Kidney glomerular epithelial cell (primary cell): ENCODE results near the gene KIF18A.
A peak's percentile ranks its signal among the peaks of the same experiment; 100 is the strongest.
"Not testable (repeated sequence)": the region's sequence is repeated elsewhere in the genome, so short reads cannot be mapped to it uniquely, and the experiment has no call there.

Source experiments
- DNase-seq: peaks from one replicate; lab custom pipeline; 2025; lab: John Stamatoyannopoulos, UW

Gene KIF18A

DNA sequence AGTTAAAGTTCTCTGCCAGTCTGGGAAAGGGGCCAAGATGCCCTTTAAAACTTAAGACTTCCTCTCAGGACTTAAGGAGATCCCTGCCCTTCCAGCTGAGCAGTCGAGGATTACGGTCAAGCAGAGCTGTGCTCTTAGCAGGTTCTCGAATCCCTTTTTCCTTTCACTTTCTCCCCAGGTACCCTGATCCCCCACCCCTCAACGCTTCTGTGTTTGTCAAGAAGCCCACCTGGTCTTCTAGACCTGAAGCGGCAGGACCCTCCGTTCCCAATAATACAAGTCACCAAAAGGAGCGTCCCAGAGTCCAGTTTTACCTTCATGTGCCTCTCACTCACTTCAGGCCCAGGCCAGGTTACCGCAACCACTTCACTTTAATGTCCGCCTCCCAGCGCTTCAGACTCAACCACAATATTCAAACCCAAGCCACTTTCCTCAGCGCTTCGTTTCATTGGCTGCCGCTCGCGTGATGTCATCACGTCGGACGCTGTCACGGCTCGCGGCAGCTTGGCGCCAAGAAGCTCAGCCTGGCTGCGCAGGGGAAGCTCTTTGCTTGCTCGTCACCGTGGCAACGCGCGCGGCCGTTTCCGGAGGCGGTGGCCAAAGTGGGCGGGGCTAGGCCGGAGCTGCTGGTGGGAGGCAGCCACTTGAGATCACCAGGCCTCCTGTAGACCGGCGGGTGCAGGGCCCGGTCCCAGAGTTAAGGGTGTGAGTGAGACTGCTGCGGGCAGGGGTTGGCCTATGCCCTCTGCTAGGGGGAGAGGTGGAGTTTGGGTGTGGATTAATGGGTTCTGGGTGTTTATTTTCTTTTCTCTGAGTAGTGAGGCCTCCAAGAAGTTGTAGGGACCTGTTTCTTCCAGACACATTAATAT is at the start of gene KIF18A, which contains the start of gene METTL15:
Gene KIF18A, minus strand, starts transcription at position 407 of the 869 bp plus-strand sequence. CDS start 10,209 bp downstream, outside the sequence.
Gene METTL15, plus strand, starts transcription at position 639 of the 869 bp plus-strand sequence. CDS start 4,947 bp downstream, outside the sequence.
- DNase-seq: peak; percentile 96

GRCh38 chr11:28153586-28153985 is 45.6 kb upstream of the KIF18A start:
- DNase-seq: no peak

DNA sequence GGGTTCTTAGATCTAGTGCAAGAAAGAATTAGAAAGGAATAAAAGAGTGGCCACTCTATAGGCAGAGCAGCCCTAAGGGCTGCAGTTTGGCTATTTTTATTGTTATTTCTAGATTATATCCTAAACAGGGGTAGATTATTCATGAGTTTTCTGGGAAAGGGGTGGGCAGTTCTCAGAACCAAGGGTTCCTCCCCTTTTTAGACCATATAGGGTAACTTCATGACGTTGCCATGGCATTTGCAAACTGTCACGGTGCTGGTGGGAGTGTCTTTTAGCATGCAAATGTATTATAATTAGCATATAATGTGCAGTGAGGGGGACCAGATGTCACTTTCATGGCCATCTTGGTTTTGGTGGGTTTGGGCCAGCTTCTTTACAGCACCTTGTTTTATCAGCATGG is 44.8 kb upstream of the KIF18A start:
- DNase-seq: no peak

DNA sequence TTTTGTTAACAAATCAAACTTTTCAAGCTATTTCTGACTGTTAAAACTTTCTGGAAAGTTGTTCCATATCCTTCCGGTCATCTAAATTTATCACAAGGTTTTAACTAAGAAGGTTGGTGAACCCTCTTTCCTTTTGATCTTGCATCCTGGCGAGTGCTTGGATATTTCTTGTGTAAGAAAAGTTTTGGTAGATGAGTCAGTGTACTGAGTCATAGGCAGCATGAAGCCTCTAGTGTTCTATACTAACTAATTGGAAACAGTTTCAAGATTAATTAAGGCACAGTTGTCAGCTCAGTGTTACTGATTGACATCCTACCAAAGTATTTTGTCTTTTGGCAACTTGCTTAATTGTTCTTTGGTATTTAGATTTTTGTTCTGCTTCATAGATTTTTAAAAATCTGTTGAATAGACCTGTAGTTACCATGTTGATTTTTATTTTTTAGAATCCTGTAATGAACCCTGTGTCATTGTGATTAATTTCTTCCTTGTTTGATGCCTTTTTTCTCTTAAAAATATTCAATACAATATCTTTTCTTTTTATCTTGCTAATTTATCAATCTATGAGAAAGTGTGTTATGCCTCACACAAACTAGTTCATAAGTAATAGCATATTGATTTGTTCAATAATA is 38.3 kb upstream of the KIF18A start:
- peak; percentile 83 for DNase-seq

- peak; percentile 11 for DNase-seq
Observed at GRCh38 chr11:28144808-28145207, 36.9 kb upstream of the KIF18A start.

- DNase-seq: no peak
Observed at GRCh38 chr11:28142724-28143123, 34.8 kb upstream of the KIF18A start.

GRCh38 chr11:28140689-28141455 is 32.9 kb upstream of the KIF18A start:
- no peak for DNase-seq

- DNase-seq: no peak
Observed at GRCh38 chr11:28139841-28140415, 32.0 kb upstream of the KIF18A start.

- DNase-seq: no peak
Observed at GRCh38 chr11:28137832-28138231, 29.9 kb upstream of the KIF18A start.

DNA sequence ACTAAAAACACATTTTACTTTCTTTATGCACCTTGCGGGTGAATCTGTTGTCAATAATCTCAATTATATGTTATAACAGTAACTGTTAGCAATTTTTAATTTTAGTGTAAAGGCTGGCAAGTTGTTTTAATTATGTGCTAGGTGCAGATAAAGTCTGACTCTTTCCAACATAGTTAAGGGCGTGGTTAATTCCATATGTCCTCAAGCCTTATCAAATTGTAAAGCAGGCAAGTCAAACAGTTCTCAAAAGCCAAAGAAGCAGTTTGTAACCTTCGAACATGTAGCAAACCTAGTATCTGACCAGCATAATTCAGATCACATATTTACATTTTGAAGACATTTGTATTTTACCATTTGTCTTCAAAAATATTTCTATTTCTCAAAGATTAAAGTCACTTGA is 29.4 kb upstream of the KIF18A start:
- no peak for DNase-seq

DNA sequence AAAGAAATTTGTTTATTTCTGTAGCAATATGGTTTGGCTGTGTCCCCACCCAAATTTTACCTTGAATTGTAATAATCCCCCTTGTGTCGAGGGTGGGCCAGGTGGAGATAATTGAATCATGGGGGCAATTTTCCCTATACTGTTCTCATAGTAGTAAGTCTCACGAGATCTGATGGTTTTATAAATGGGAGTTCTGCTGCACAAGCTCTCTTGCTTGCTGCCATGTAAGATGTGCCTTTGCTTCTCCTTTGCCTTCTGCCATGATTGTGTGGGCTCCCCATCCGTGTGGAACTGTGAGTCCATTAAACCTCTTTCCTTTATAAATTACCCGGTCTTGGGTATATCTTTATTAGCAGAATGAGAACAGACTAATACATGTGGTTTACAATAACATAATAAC is 28.2 kb upstream of the KIF18A start:
- not testable (repeated sequence) for DNase-seq

DNA sequence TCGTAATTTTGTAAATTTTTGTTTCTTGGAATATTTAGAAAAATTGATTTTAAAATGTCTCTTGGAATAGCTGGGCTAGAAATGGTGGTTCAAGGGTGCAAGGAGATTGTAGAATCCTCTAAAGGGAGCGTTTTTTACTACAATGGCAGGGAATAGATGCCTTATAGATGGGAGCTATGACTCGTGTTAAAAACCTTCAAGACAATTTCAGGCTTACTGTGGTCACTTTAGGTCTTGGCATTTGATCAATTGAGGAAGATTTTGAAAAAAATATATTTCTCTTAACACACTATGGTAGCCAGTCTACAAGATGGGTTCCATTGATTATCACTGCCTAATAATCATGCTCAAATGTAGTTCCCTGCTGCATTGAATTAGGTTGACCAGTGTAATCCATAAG is 25.2 kb upstream of the KIF18A start:
- no peak for DNase-seq

DNA sequence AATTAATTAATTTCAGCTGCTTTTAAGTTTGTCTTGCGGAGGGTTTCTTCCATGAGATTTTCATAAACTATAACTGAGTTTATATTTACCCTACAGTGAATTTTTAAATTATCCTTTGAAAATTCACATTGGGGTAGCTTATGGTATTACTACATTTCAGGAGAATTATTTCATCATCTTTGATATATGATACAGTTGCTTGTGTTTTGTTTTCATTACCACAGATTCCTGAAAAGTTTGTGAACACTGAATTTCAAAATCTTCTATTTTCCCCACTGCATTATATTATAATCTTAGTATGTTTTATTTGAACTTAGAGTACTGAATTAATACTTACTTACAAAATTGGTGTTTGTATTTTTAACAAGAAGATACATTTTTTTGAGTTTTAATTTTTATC is 24.6 kb upstream of the KIF18A start:
- DNase-seq: no peak

GRCh38 chr11:28123151-28123581 is 15.2 kb upstream of the KIF18A start:
- DNase-seq: no peak

DNA sequence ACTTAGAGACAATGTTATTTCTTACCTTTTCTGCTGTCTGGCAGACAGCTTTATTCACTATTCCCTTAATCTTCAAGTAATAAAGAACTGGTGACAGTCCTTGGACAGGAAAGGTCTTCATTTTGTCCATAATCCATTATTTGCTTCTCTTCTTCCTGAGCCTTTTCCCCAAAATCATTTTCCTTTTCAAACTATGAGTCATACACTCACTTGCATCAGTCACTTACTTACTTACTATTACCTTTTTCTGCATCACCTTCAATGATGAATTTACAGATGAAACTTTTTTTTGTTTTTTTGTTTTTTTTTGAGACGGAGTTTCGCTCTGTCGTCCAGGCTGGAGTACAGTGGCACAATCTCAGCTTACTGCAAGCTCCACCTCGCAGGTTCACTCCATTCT is 9.8 kb upstream of the KIF18A start:
- DNase-seq: no peak

- no peak for DNase-seq
Observed at GRCh38 chr11:28114731-28115130, 6.8 kb upstream of the KIF18A start.

- no peak for DNase-seq
Observed at GRCh38 chr11:28114116-28114515, 6.2 kb upstream of the KIF18A start.

DNA sequence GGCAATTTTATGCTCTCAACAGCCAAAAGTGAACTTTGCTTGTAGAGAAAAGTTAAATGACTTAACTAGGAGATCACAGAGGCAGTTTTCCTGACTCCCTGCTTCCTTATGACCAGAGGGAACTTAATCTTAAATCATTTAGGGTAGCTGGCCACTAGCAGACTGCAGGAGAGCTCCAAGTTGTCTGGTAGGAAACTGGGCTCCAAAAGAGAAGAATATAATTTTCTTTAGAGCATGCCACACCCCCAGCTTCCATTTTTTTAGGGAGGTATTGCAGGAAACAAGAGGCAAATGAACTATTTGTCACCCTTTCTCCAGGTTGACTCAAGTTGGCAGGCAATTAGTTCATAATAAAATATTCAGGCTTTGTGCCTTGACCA is 2.9 kb upstream of the KIF18A start:
- no peak for DNase-seq

- DNase-seq: peak; percentile 72
Observed at GRCh38 chr11:28110108-28110820, 2.3 kb upstream of the KIF18A start.

DNA sequence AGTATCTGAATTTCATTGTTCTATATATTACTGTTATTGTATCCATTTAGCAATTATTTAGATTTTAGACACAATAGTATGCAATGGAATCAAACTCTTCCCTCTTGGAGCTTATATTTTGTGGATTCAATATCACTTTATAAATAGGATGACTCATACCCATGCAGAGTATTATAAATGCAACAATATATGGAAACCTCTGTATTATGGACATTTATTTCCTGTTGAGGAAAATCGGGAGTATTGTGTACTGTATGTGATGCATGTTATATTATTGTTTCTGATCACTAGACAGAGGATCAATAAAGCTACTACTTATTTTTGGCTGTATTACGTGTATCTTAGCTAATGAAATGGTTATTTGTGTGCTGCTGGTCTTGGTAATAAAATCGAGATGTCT is 1.0 kb upstream of the KIF18A start:
- DNase-seq: no peak

- DNase-seq: peak; percentile 74
Observed at GRCh38 chr11:28107191-28107749, 686 bp downstream of the KIF18A start.
